AG09309 (cell line): Measurements from ENCODE around the gene ADAP1.

Source experiments
- DNase-seq: peaks from one replicate; pipeline ENCODE4 v3.0.0-alpha.2; 2010; ENCODE audit warnings: low read depth
- H3K4me3 ChIP-seq: 2 replicates; pipeline ENCODE4 v1.5.1; 2011; ENCODE audit warnings: mild to moderate bottlenecking, low read depth, low read length, moderate library complexity; ENCODE audit not compliant: control insufficient read depth
- CTCF ChIP-seq: IDR thresholded peaks from 2 replicates; pipeline ENCODE4 v1.5.1; 2011; ENCODE audit warnings: mild to moderate bottlenecking, low read depth, low read length, inconsistent platforms; ENCODE audit not compliant: insufficient read depth, control insufficient read depth; ENCODE audit errors: missing control alignments

The ADAP1 gene

GRCh38 chr7:938546-939185 is 15.8 kb downstream of the ADAP1 start:
- H3K4me3 ChIP-seq: no peak overlapping the region
- DNase-seq: no peak
- no peak for TF ChIP-seq CTCF

DNA sequence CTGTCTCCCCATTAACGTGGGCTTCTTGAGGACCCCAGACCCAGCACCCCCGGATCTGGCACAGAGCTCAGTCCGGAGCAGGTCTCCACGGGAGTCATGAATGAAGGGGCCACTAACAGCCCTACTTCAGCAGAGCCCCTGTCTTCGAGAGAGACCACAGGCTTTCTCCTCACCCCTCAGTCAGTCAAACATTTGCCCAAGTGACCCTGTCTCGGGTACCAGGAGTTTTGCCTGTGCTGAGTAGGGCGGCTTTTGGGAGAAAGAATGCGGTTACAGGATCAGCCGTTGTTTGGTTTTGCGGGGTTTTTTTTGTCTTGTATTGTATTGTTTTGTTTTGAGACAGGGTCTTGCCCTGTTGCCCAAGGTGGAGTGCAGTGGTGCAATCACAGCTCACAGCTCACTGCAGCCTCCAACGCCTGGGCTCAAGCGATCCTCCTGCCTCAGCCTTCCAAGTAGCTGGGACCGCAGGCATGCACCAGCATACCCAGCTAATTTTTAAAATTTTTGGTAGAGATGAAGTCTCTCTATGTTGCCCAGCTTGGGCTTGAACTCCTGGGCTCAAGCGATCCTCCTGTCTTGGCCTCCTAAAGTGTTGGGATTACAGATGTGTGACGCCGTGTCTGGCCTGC is 16.5 kb downstream of the ADAP1 start:
- no peak for TF ChIP-seq CTCF
- DNase-seq: no peak
- H3K4me3 ChIP-seq: no peak overlapping the region

- no peak overlapping the region for H3K4me3 ChIP-seq
- no peak for DNase-seq
- no peak for TF ChIP-seq CTCF
These were observed 18.0 kb downstream of the ADAP1 start for GRCh38 chr7:936386-937054.

DNA sequence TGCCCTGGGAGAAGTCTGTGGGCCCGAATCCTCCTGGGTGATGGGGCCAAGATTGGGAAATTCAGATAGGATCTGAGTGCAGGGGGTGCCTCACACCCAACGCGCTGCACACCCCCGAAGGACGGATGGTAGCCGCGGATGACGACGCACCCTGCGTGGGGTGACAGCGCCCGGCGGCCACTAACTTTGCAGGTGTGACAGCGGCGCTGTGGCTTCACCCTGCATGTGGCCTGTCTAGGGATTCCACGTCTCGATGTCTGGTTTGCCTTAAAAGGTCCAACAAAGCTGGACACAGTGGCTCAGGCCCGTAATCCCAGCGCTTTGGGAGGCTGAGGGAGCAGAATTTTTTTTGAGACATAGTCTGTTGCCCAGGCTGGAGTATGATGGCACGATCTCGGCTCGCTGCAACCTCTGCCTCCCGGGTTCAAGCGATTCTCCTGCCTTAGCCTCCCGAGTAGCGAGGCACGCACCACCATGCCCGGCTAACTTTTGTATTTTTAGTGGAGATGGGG is 18.6 kb downstream of the ADAP1 start:
- no peak overlapping the region for H3K4me3 ChIP-seq
- DNase-seq: no peak
- no peak for TF ChIP-seq CTCF

- TF ChIP-seq CTCF: no peak
- no peak overlapping the region for H3K4me3 ChIP-seq
- no peak for DNase-seq
These were observed 19.2 kb downstream of the ADAP1 start for GRCh38 chr7:935164-935873.

DNA sequence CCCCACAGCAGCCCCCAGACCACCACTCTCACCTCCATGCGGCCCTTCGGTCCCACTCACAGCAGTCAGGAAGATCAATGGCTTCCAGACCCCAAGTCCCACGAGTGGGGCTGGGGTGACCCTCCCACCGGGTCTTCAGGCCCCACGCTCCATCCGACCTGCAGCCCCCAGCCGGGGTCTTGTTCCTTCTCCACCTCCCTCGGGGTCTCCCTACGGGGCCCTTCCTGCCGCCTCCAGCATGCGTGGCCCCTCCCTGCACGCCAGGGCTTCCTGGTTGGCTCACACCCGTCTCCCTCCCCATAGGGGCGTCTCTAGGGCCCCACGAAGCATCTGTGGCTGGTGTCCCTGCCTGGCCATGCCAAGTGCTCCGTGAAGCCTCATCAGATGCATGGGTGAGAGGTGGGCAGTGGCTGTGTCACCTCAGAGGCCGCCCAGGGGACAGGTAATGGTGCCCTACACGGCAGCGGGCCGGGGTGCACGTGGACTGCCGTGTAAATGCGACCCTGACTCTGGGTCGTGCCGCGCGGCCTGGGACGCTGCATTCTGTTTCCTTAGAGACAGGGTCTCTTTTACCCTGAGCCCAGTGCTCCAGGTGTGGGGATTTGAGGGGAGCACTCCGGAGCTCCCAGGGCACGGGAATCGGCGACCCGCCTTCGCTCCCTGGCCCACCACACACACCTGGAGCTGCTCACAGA is 19.9 kb downstream of the ADAP1 start:
- DNase-seq: no peak
- H3K4me3 ChIP-seq: no peak overlapping the region
- TF ChIP-seq CTCF: no peak
